K562 (cell line): Measurements from ENCODE around the gene GLMN. TPM values are rescaled to one million over a fixed set of nuclear protein-coding genes. Genes with fewer than 3 reads are reported as not detected.

ENCODE experiments used
- ARID1B ChIP-seq: fragments of 450-650 bp; IDR thresholded peaks from 2 replicates; pipeline ENCODE4 v1.6.1; 2016; ENCODE audit warnings: antibody characterized with exemption, mild to moderate bottlenecking, inconsistent platforms
- BRD9 ChIP-seq: fragments of 450-650 bp; IDR thresholded peaks from 2 replicates; pipeline ENCODE4 v1.6.1; 2018; ENCODE audit warnings: low read depth; ENCODE audit not compliant: partially characterized antibody
- CTBP1 ChIP-seq: fragments of 450-650 bp; IDR thresholded peaks from 2 replicates; pipeline ENCODE4 v1.6.1; 2016; ENCODE audit warnings: borderline replicate concordance
- DACH1 ChIP-seq: fragments of 450-650 bp; IDR thresholded peaks from 2 replicates; pipeline ENCODE4 v1.6.1; 2018; ENCODE audit not compliant: partially characterized antibody
- EP400 ChIP-seq: fragments of 450-650 bp; IDR thresholded peaks from 2 replicates; pipeline ENCODE4 v1.6.1; 2017; ENCODE audit warnings: antibody characterized with exemption, mild to moderate bottlenecking, moderate library complexity
- ETV6 ChIP-seq, 3 experiments: fragments of 150-350 bp in 1 of 3; sonication (generic) in 1 of 3; formaldehyde crosslinking in 1 of 3; IDR thresholded peaks; 2 replicates each; pipeline versions ENCODE4 v1.6.1 to v1.8.0; 2014 to 2022; ENCODE audit warnings: borderline replicate concordance in 2 of 3, low read depth in 2 of 3, antibody characterized with exemption in 1 of 3, low read length in 1 of 3, mild to moderate bottlenecking in 1 of 3, missing genetic modification reagents in 1 of 3
- FOSL1 ChIP-seq: fragments of 200-800 bp; sonication (Bioruptor generic); conservative IDR thresholded peaks from 2 replicates; pipeline ENCODE4 v1.6.1; 2016; ENCODE audit warnings: missing genetic modification characterization, missing compliant biosample characterization
- FOXK1 ChIP-seq: sonication (generic); formaldehyde crosslinking; IDR thresholded peaks from 2 replicates; pipeline ENCODE4 v1.8.0; 2022; ENCODE audit warnings: missing genetic modification reagents, mild to moderate bottlenecking, borderline replicate concordance
- FOXP1 ChIP-seq: sonication (generic); formaldehyde crosslinking; IDR thresholded peaks from 2 replicates; pipeline ENCODE4 v1.8.0; 2022; ENCODE audit warnings: mild to moderate bottlenecking, missing genetic modification reagents
- NCOR1 ChIP-seq: fragments of 450-650 bp; IDR thresholded peaks from 2 replicates; pipeline ENCODE4 v1.6.1; 2016; ENCODE audit warnings: mild to moderate bottlenecking, moderate library complexity
- PHTF2 ChIP-seq: fragments of 250-450 bp; sonication (Bioruptor Pico); IDR thresholded peaks from 2 replicates; pipeline ENCODE4 v1.5.0; 2021; ENCODE audit warnings: mild to moderate bottlenecking
- POLR2H ChIP-seq: IDR thresholded peaks from 2 replicates; pipeline ENCODE4 v1.6.1; 2016; ENCODE audit warnings: missing genetic modification characterization, low read depth, mild to moderate bottlenecking, control low read depth, missing compliant biosample characterization, moderate library complexity
- PTRF ChIP-seq: fragments of 450-650 bp; IDR thresholded peaks from 2 replicates; pipeline ENCODE4 v1.6.1; 2016; ENCODE audit warnings: mild to moderate bottlenecking, missing genetic modification characterization, missing compliant biosample characterization
- RBBP5 ChIP-seq: fragments of 200-600 bp; sonication (generic); IDR thresholded peaks from 2 replicates; pipeline ENCODE4 v1.6.1; 2012; ENCODE audit warnings: borderline replicate concordance, mild to moderate bottlenecking, low read length, control low read depth, inconsistent platforms; ENCODE audit not compliant: insufficient read depth, poor library complexity, severe bottlenecking
- SREBF1 ChIP-seq: fragments of 150-350 bp; IDR thresholded peaks from 2 replicates; pipeline ENCODE4 v1.6.1; 2014; ENCODE audit warnings: antibody characterized with exemption, low read depth, low read length, borderline replicate concordance
- SUPT5H ChIP-seq: fragments of 450-650 bp; IDR thresholded peaks from 2 replicates; pipeline ENCODE4 v1.6.1; 2016
- TOE1 ChIP-seq, 2 experiments: fragments of 450-650 bp in 1 of 2; sonication (generic) in 1 of 2; formaldehyde crosslinking in 1 of 2; IDR thresholded peaks; 2 replicates each; pipeline versions ENCODE4 v1.7.1 to v1.8.0; 2016 to 2022; ENCODE audit warnings: borderline replicate concordance in 2 of 2, mild to moderate bottlenecking in 2 of 2, antibody characterized with exemption in 1 of 2, inconsistent platforms in 1 of 2, low read depth in 1 of 2, missing genetic modification reagents in 1 of 2, moderate library complexity in 1 of 2
- XRCC5 ChIP-seq: fragments of 200-400 bp; formaldehyde crosslinking; IDR thresholded peaks from 2 replicates; pipeline ENCODE4 v1.6.1; 2017; ENCODE audit warnings: low read depth, mild to moderate bottlenecking, low read length
- ZBED1 ChIP-seq: IDR thresholded peaks from 2 replicates; pipeline ENCODE4 v1.6.1; 2014
- ZBTB1 ChIP-seq: sonication (generic); formaldehyde crosslinking; IDR thresholded peaks from 2 replicates; pipeline ENCODE4 v1.8.1; 2023; ENCODE audit warnings: missing genetic modification reagents, low read depth, mild to moderate bottlenecking, borderline replicate concordance
- ZKSCAN1 ChIP-seq: fragments of 150-350 bp; IDR thresholded peaks from 2 replicates; pipeline ENCODE4 v1.6.1; 2016; ENCODE audit warnings: low read depth, low read length
- ZNF217 ChIP-seq: sonication (generic); formaldehyde crosslinking; IDR thresholded peaks from 2 replicates; pipeline ENCODE4 v1.8.0; 2022; ENCODE audit warnings: mild to moderate bottlenecking, missing genetic modification reagents
- ZNF444 ChIP-seq: fragments of 250-450 bp; sonication (Bioruptor Pico); IDR thresholded peaks from 2 replicates; pipeline ENCODE4 v1.4.0; 2020; ENCODE audit warnings: mild to moderate bottlenecking, moderate library complexity
- polyA plus RNA-seq, 8 experiments: library from polyadenylated mRNA; depleted of rRNA in 4 of 8; stranded (reverse) in 5 of 8; unstranded in 3 of 8; fragments of >200 nt; fragmentation: Nextera tagmentation in 2 of 8; fragmentation: Illumina TruSeq in 1 of 8; extraction: Ambion mirVana in 2 of 8; extraction: Trizol in 1 of 8; gene quantifications; 2 replicates each; pipeline versions ENCODE4 v1.2.1 to v1.2.3, GENCODE V29; 2011 to 2014; ENCODE audit warnings: inconsistent platforms in 1 of 8, missing spikeins in 1 of 8
- total RNA-seq, 7 experiments: library from RNA; depleted of rRNA in 6 of 7; stranded (reverse); fragments of >200 nt in 6 of 7; fragmentation: Illumina TruSeq in 2 of 7; extraction: Trizol in 2 of 7; gene quantifications; 2 replicates each; pipeline versions ENCODE4 v1.2.1 to v1.2.3, GENCODE V29; 2011 to 2021; ENCODE audit warnings: low replicate concordance in 1 of 7
- TF ChIP-seq, protein P1 (sequence below): fragments of 250-450 bp; sonication (Bioruptor Pico); IDR thresholded peaks from 2 replicates; pipeline ENCODE4 v1.8.0; 2021; ENCODE audit warnings: mild to moderate bottlenecking, moderate library complexity
- TF ChIP-seq, protein P2 (sequence below): fragments of 250-450 bp; sonication (Bioruptor Pico); IDR thresholded peaks from 2 replicates; pipeline ENCODE4 v1.4.0; 2020

The GLMN gene
- total and polyA plus RNA-seq, 9 of the 15 experiments (the other 6 are each of a cell fraction or from before 2014, with no cell fraction given) = 13.0 to 24.8 (median 19.0) TPM

DNA sequence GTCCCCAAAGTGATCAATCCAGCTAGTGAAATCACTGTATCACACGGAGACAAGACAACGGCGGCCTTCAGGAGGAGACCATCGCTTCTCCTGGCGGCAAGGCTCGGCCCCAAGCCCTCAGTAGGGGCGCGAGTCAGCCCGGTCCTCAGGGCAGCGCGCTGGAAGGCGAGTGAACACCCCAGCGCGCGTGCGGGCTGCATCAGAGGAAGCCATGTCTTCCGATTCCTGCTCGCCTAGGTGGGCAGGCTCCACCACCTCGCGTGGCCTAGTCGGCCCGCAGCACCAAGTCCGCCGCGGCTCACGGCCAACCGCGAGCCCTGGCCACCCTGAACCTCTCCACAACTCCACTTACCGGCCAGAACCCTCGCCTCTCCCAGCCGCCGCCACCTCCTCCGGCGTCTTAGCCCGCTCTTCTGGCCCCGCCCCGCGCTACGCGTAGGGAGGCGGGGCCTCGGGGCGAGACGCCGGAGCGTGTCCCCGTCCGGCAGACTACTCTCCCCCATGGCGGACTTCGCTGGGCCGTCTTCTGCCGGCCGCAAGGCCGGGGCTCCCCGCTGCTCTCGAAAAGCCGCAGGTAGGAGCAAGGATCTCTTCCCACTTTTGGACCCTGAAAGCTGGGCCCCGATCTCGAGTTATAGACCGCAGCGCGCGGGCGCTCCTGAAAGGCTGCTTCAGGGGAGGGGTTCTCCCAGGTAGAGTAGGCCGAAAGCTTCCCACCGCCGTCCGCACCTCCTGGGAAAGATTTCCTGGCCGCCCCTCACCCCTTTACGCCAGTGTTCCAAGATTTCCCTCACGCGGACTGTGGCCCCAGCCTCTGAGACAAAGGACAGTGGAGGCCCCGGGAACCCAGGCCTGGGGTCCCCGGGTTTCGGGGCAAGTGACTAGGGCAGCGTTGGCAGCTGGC is at the start of gene GLMN, which contains the start of gene RPAP2 (continued):
- 0 out of 2 replicates have a peak, but pooled peaks have one; percentile 43 for TF ChIP-seq FOXK1 (CRISPR knock-in tag)
- TF ChIP-seq ZNF444 (CRISPR knock-in tag) = 0 out of 2 replicates have a peak, but pooled peaks have one; percentile 62
- 0 out of 2 replicates have a peak, but pooled peaks have one; percentile 57 for TF ChIP-seq FOXP1 (CRISPR knock-in tag)
- no peak for TF ChIP-seq PTRF (tag)
- TF ChIP-seq EP400 = peak; percentile 87
- TF ChIP-seq, protein P1, sequence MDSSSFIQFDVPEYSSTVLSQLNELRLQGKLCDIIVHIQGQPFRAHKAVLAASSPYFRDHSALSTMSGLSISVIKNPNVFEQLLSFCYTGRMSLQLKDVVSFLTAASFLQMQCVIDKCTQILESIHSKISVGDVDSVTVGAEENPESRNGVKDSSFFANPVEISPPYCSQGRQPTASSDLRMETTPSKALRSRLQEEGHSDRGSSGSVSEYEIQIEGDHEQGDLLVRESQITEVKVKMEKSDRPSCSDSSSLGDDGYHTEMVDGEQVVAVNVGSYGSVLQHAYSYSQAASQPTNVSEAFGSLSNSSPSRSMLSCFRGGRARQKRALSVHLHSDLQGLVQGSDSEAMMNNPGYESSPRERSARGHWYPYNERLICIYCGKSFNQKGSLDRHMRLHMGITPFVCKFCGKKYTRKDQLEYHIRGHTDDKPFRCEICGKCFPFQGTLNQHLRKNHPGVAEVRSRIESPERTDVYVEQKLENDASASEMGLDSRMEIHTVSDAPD (CRISPR knock-in tag) = no peak
- peak; percentile 92 for TF ChIP-seq RBBP5
- no peak for TF ChIP-seq PHTF2
- no peak for TF ChIP-seq DACH1
- TF ChIP-seq FOSL1 = no peak
- TF ChIP-seq POLR2H (tag) = peak; percentile 57
- peak; percentile 98 for TF ChIP-seq SUPT5H
- 0 out of 2 replicates have a peak, but pooled peaks have one; percentile 7 for TF ChIP-seq TOE1 (IDR thresholded peaks at IDR 0.05; ENCODE audit: borderline replicate concordance)
- TF ChIP-seq TOE1 (CRISPR knock-in tag; IDR thresholded peaks at IDR 0.05; ENCODE audit: borderline replicate concordance, low read depth) = no peak
- TF ChIP-seq ZBTB1 = no peak
- TF ChIP-seq CTBP1 = peak; percentile 89
- no peak for TF ChIP-seq ZBED1
- TF ChIP-seq, protein P2, sequence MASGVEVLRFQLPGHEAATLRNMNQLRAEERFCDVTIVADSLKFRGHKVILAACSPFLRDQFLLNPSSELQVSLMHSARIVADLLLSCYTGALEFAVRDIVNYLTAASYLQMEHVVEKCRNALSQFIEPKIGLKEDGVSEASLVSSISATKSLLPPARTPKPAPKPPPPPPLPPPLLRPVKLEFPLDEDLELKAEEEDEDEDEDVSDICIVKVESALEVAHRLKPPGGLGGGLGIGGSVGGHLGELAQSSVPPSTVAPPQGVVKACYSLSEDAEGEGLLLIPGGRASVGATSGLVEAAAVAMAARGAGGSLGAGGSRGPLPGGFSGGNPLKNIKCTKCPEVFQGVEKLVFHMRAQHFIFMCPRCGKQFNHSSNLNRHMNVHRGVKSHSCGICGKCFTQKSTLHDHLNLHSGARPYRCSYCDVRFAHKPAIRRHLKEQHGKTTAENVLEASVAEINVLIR (CRISPR knock-in tag) = no peak
- no peak for TF ChIP-seq XRCC5
- TF ChIP-seq BRD9 = no peak
- peak; percentile 17; the same call in 1 of the 2 replicates for TF ChIP-seq ZKSCAN1
- TF ChIP-seq SREBF1 = no peak
- no peak for TF ChIP-seq ARID1B
- no peak for TF ChIP-seq ETV6 (IDR thresholded peaks at IDR 0.05; ENCODE audit: borderline replicate concordance in 1 of 2, low read depth in 2 of 2, low read length in 1 of 2)
- TF ChIP-seq ETV6 (CRISPR knock-in tag; IDR thresholded peaks at IDR 0.05; ENCODE audit: borderline replicate concordance) = no peak
- no peak for TF ChIP-seq ZNF217
- TF ChIP-seq NCOR1 = no peak
